Measurements from ENCODE around the gene LRRC4C.

- TF ChIP-seq CTCF (IDR thresholded peaks at IDR 0.05) (no peak), RAD21 (IDR thresholded peaks at IDR 0.05; ENCODE audit: low read length) (no peak), TEAD4 (IDR thresholded peaks at IDR 0.05; ENCODE audit: borderline replicate concordance, insufficient read depth) (no peak), RXRA (IDR thresholded peaks at IDR 0.05; ENCODE audit: borderline replicate concordance, low read depth) (no peak)
- TF ChIP-seq, protein P1, sequence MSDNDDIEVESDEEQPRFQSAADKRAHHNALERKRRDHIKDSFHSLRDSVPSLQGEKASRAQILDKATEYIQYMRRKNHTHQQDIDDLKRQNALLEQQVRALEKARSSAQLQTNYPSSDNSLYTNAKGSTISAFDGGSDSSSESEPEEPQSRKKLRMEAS (IDR thresholded peaks at IDR 0.05; ENCODE audit: low read depth), result no peak
Measured at GRCh38 chr11:40376331-40376730, 1083.1 kb downstream of the LRRC4C start.

All from SK-N-SH (cell line).